Retinal pigment epithelial cell (primary cell): Measurements from ENCODE around the gene G2E3.
A peak's percentile ranks its signal among the peaks of the same experiment; 100 is the strongest.

Source experiments
- DNase-seq: peaks from one replicate; pipeline ENCODE4 v3.0.0-alpha.2; 2010; ENCODE audit warnings: low read depth
- H3K4me3 ChIP-seq: 2 replicates; pipeline ENCODE4 v1.5.1; 2011; ENCODE audit warnings: mild to moderate bottlenecking, low read length, control low read depth, moderate library complexity
- TF ChIP-seq, protein P1 (sequence below): conservative IDR thresholded peaks from 2 replicates; pipeline ENCODE4 v1.5.1; 2011; ENCODE audit warnings: low read depth, low read length, control low read depth, inconsistent platforms

G2E3 gene

DNA sequence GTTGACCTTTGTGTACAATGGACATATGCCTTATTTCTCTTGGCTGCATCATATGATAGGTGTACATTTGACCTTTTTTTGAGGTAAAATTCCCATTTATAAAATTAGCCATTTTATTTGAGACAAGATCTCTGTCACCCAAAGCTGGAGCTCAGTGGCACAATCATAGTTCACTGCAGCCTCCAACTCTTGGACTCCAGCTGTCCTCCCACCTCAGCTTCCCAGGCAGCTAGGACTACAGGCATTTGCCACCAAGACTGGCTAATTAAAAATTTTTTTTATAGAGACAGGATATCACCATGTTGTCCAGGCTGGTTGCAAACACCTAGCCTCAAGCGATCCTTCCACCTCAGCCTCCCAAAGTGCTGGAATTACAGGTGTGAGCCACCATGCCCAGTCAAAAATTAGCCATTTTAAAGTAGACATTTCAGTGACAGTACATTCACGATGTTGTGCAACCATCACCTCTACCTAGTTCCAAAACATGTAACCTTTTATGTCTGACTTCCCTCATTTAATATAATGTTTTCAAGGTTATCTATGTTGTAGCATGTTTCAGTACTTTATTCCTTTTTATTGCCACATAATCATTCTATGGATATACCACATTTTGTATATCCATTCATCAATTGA lies 5.4 kb downstream of the G2E3 start:
- TF ChIP-seq, protein P1, sequence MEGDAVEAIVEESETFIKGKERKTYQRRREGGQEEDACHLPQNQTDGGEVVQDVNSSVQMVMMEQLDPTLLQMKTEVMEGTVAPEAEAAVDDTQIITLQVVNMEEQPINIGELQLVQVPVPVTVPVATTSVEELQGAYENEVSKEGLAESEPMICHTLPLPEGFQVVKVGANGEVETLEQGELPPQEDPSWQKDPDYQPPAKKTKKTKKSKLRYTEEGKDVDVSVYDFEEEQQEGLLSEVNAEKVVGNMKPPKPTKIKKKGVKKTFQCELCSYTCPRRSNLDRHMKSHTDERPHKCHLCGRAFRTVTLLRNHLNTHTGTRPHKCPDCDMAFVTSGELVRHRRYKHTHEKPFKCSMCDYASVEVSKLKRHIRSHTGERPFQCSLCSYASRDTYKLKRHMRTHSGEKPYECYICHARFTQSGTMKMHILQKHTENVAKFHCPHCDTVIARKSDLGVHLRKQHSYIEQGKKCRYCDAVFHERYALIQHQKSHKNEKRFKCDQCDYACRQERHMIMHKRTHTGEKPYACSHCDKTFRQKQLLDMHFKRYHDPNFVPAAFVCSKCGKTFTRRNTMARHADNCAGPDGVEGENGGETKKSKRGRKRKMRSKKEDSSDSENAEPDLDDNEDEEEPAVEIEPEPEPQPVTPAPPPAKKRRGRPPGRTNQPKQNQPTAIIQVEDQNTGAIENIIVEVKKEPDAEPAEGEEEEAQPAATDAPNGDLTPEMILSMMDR, result no peak
- H3K4me3 ChIP-seq, result no peak overlapping the region
- no peak for DNase-seq

DNA sequence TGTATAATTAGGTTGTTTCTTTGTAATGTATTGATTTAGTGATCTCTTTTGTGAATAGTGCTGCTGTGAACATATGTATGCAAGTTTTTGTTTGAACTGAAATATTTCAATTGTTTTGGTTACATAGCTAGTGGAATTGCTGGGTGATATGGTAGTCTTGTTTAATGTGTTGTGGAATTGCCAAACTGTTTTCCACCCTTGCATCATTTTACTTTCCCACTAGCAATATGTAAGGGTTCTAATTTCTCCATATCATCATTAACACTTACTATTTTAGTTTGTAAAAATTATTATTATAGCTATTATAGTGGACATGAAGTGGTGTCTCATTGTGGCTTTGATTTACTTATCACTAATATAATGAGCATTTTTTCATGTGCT lies 5.9 kb downstream of the G2E3 start:
- DNase-seq, result no peak
- TF ChIP-seq, protein P1, result no peak
- no peak overlapping the region for H3K4me3 ChIP-seq

DNA sequence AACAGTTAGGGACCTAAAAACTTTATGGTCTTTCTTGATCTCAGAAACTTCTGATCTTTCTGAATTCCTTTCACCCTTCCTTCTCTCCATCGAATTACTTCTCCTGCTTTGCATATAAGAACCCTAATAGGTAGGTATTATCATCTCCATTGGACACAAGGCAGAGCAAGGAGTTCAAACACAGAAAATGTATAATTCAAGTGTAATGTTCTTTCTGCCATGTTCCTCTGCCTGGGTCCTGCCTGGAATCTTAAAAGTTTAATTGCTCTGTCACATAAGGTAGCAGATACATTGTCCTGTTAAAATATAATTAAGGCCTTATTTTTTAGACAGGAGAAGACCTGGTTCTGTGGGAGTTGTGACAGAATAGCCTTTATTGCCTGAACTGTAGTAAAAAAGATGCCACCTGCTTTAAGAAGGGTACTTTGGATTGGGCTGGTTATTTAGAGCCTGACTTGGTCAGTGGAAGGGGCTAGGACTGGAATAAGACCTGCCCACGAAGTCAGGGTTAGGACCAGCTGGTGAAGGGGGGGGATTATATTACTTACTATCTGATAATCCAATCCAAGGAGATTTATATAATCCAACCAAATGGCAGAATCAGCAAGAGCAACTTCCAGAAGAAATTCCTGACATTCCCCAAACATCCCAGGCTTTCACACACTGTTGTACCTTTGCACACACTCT lies 10.4 kb downstream of the G2E3 start:
- no peak overlapping the region for H3K4me3 ChIP-seq
- DNase-seq, result peak; percentile 39
- TF ChIP-seq, protein P1, result no peak

DNA sequence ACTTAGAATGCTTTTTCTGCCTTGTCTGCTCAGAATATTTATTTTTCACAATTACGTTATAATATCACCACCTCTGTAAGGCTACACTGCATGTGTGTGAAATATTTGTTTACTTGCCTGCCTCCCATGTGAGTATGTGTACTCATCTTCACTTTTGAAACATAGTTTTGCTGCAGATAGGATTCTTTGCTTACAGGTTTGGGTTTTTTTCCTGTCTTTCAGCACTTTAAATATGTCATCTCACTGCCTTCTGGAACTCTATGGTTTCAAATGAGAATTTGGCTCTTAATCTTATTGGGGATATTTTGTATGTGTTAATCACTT lies 10.9 kb downstream of the G2E3 start:
- TF ChIP-seq, protein P1, result no peak
- no peak for DNase-seq
- H3K4me3 ChIP-seq, result no peak overlapping the region

DNA sequence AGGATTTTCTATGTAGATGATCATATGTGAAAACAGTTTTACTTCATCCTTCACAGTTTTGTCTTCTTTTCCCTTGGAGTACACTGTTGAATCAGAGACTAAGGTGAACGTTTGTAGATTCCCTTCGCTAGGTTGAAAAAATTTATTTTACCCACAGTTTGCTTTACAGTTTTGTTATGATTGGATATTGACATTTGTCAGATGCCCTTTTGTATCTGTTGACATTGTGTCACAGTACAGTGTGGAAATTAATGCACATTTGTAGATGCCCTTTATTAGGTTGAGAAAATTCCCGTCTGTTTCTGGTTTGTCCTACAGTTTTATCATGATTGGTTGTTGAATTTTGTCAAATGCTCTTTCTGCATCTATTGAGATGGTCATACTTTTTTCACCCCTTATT lies 13.3 kb downstream of the G2E3 start:
- TF ChIP-seq, protein P1, result no peak
- no peak overlapping the region for H3K4me3 ChIP-seq
- no peak for DNase-seq

DNA sequence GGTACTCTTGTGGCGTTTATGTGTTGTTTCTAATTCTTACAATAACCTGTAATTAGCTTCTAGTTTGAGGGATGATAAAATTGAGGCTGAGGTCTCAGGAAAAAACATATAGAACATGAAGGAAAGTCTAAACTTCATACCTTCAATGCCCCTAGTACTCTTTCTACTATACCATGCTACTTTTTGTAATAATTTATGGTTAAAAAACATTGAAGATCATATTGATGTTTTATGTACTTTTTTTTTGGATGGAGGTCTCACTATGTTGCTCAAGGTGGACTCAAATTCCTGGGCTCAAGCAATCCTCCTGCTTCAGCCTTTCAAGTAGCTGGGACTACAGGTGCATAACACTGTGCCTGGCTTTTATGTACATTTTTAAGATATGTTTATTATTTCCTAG lies 13.8 kb downstream of the G2E3 start:
- DNase-seq, result no peak
- TF ChIP-seq, protein P1, result no peak
- H3K4me3 ChIP-seq, result no peak overlapping the region

DNA sequence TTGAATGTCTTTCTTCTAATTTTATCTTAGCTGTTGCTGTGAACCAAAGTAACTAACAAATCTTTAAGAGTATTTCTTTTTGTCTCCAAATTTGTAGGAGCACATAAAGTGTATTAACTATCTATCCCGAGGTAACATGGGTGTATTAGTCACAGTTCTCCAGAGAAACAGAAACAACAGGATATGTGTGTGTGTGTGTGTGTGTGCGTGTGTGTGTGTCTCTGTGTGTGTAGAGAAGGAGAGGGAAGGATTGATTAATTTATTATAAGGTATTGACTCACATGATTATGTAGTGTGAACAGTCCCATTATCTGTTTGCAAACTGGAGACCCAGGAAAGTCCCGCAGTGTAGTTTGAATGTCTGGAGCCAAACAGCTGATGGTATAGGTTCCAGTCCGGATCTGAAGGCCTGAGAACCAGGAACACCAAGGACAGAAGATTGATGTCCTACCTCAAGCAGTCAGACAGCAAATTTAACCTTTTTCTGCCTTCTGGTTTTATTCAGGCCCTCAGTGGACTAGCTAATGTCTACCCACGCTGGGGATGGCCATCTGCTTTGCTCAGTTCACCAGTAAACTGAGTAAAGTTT lies 14.4 kb downstream of the G2E3 start:
- H3K4me3 ChIP-seq, result no peak overlapping the region
- DNase-seq, result no peak
- TF ChIP-seq, protein P1, result no peak
